HG03469 (cell line): Measurements from ENCODE around the gene GMFB.

Source experiments
- ATAC-seq: cut with Tn5 transposase; IDR thresholded peaks from one replicate; pipeline ENCODE4 v1.9.1; 2021; ENCODE audit warnings: mild to moderate bottlenecking, moderate library complexity, moderate number of reproducible peaks; ENCODE audit not compliant: unreplicated experiment

Gene GMFB

GRCh38 chr14:54493293-54493692 is 4.5 kb upstream of the GMFB start:
- no peak for ATAC-seq

- ATAC-seq, result no peak
Observed at GRCh38 chr14:54490445-54491175, 1.8 kb upstream of the GMFB start.

GRCh38 chr14:54489731-54490444 is 1.1 kb upstream of the GMFB start:
- no peak for ATAC-seq

GRCh38 chr14:54489318-54489683 is 521 bp upstream of the GMFB start:
- no peak for ATAC-seq

GRCh38 chr14:54488318-54488645 is 498 bp downstream of the GMFB start:
- no peak for ATAC-seq

GRCh38 chr14:54487771-54488170 is 1.0 kb downstream of the GMFB start:
- ATAC-seq, result no peak

- no peak for ATAC-seq
Observed at GRCh38 chr14:54486685-54487084, 2.1 kb downstream of the GMFB start.

- ATAC-seq, result no peak
Observed at GRCh38 chr14:54483846-54484245, 4.9 kb downstream of the GMFB start.

- ATAC-seq, result no peak
Observed at GRCh38 chr14:54483073-54483745, 5.6 kb downstream of the GMFB start.

GRCh38 chr14:54481695-54482094 is 7.1 kb downstream of the GMFB start:
- no peak for ATAC-seq

GRCh38 chr14:54480830-54481562 is 7.8 kb downstream of the GMFB start:
- ATAC-seq, result no peak

- ATAC-seq, result no peak
Observed at GRCh38 chr14:54478636-54479215, 10.1 kb downstream of the GMFB start.

GRCh38 chr14:54475911-54476310 is 12.9 kb downstream of the GMFB start:
- no peak for ATAC-seq

- no peak for ATAC-seq
Observed at GRCh38 chr14:54475187-54475899, 13.4 kb downstream of the GMFB start.

GRCh38 chr14:54474232-54474793 is 14.5 kb downstream of the GMFB start:
- no peak for ATAC-seq

- no peak for ATAC-seq
Observed at GRCh38 chr14:54472315-54472714, 16.5 kb downstream of the GMFB start.

- no peak for ATAC-seq
Observed at GRCh38 chr14:54471641-54472040, 17.1 kb downstream of the GMFB start.

GRCh38 chr14:54470701-54471100 is 18.1 kb downstream of the GMFB start:
- ATAC-seq, result no peak

- no peak for ATAC-seq
Observed at GRCh38 chr14:54467280-54467679, 21.5 kb downstream of the GMFB start.

GRCh38 chr14:54465654-54466053 is 23.1 kb downstream of the GMFB start:
- no peak for ATAC-seq
